Activated T-cell treated with anti-CD3 and anti-CD28 coated beads, Interleukin-2, amount 50 U/mL, for 4 hours (primary cell): ENCODE data around the gene MEOX2. TPM values are rescaled to one million over a fixed set of nuclear protein-coding genes. Genes with fewer than 3 reads are reported as not detected.

ENCODE experiments used
- ATAC-seq, 2 donors: fragments of 200-7000 bp; cut with Tn5 transposase; one replicate each; pipeline ENCODE4 v1.10.0; 2021
- DNase-seq: peaks from one replicate; pipeline ENCODE4 v3.0.0-alpha.2; 2020
- H3K27me3 Mint-ChIP-seq: one replicate; pipeline ENCODE4 v1.8.0; 2021; ENCODE audit warnings: low read depth, mixed read lengths
- H3K36me3 Mint-ChIP-seq: one replicate; pipeline ENCODE4 v1.8.0; 2022; ENCODE audit warnings: mixed read lengths; ENCODE audit not compliant: insufficient read depth
- H3K4me1 Mint-ChIP-seq: one replicate; pipeline ENCODE4 v1.8.0; 2021; ENCODE audit warnings: low read depth, mixed read lengths
- H3K4me3 Mint-ChIP-seq: one replicate; pipeline ENCODE4 v1.8.0; 2021; ENCODE audit warnings: mild to moderate bottlenecking, moderate library complexity, mixed read lengths
- H3K9me3 Mint-ChIP-seq: one replicate; pipeline ENCODE4 v1.8.0; 2021; ENCODE audit warnings: mixed read lengths
- total RNA-seq, 3 donors: library from RNA; stranded (reverse); gene quantifications; one replicate each; pipeline ENCODE4 v1.2.1, GENCODE V29; 2021

The MEOX2 gene
- total RNA-seq, 3 donors from 2014 or later = not detected

- peaks cover 13% of the 10 kb centered on the region for H3K9me3 Mint-ChIP-seq
- no peak for ATAC-seq
These were observed 105.0 kb downstream of the MEOX2 start for GRCh38 chr7:15581352-15581951.

GRCh38 chr7:15580604-15581351, 105.7 kb downstream of the MEOX2 start:
- H3K9me3 Mint-ChIP-seq = peaks cover 13% of the 10 kb centered on the region
- no peak for ATAC-seq
- DNase-seq = no peak
- H3K27me3 Mint-ChIP-seq = no peaks in the 10 kb centered on the region
- H3K36me3 Mint-ChIP-seq = no peaks in the 10 kb centered on the region
- H3K4me1 Mint-ChIP-seq = no peaks in the 10 kb centered on the region
- H3K4me3 Mint-ChIP-seq = no peak overlapping the region

More at GRCh38 chr7:15581352-15581951, 105.0 kb downstream of the MEOX2 start:
- H3K4me3 Mint-ChIP-seq = no peak overlapping the region
- H3K36me3 Mint-ChIP-seq = no peaks in the 10 kb centered on the region
- H3K27me3 Mint-ChIP-seq = no peaks in the 10 kb centered on the region
- no peaks in the 10 kb centered on the region for H3K4me1 Mint-ChIP-seq
- no peak for DNase-seq

GRCh38 chr7:15577600-15577999, 108.9 kb downstream of the MEOX2 start:
- no peak for ATAC-seq
- no peaks in the 10 kb centered on the region for H3K36me3 Mint-ChIP-seq
- H3K27me3 Mint-ChIP-seq = no peaks in the 10 kb centered on the region
- no peak overlapping the region for H3K4me3 Mint-ChIP-seq
- DNase-seq = no peak
- H3K9me3 Mint-ChIP-seq = peaks cover 5% of the 10 kb centered on the region
- no peaks in the 10 kb centered on the region for H3K4me1 Mint-ChIP-seq

DNA sequence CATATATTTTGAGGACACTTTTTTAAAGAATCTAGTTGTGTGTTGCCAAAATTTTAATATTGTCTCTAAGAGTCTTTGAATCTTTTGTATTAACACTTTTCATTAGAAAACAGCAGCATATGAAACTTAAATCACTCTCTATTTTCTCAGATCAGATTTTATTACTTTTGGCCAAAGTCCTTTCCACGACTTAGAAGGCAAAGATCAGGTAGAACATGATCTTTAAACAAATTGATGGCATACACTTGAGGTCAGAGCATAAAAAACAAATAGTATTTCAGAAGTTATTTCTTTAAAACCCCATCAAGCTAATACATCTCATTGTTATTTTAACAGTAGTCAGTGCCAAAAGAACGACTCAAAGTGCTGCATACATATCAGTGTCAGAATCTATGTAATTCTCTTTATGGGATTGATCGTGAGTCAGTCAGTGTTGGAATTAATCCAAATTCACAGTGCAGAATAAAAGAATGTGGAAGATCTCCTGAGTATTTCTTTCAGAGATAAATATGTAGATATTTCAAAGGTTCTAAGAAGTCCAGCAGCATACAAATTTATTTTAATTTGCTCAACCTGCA, 115.1 kb downstream of the MEOX2 start:
- Mint-ChIP-seq H3K9me3 (peaks cover 14% of the 10 kb centered on the region), H3K27me3 (no peaks in the 10 kb centered on the region), H3K4me3 (no peak overlapping the region), H3K4me1 (no peaks in the 10 kb centered on the region), H3K36me3 (no peaks in the 10 kb centered on the region)
- ATAC-seq (no peak), DNase-seq (no peak)

GRCh38 chr7:15567652-15568051, 118.8 kb downstream of the MEOX2 start:
- no peak for ATAC-seq
- Mint-ChIP-seq H3K4me1 (no peaks in the 10 kb centered on the region), H3K9me3 (peaks cover 14% of the 10 kb centered on the region), H3K4me3 (no peak overlapping the region), H3K36me3 (no peaks in the 10 kb centered on the region), H3K27me3 (no peaks in the 10 kb centered on the region)
- no peak for DNase-seq

GRCh38 chr7:15567036-15567435, 119.4 kb downstream of the MEOX2 start:
- no peaks in the 10 kb centered on the region for H3K27me3 Mint-ChIP-seq
- DNase-seq = no peak
- H3K9me3 Mint-ChIP-seq = peaks cover 14% of the 10 kb centered on the region
- no peaks in the 10 kb centered on the region for H3K36me3 Mint-ChIP-seq
- no peak overlapping the region for H3K4me3 Mint-ChIP-seq
- H3K4me1 Mint-ChIP-seq = no peaks in the 10 kb centered on the region
- ATAC-seq = no peak

DNA sequence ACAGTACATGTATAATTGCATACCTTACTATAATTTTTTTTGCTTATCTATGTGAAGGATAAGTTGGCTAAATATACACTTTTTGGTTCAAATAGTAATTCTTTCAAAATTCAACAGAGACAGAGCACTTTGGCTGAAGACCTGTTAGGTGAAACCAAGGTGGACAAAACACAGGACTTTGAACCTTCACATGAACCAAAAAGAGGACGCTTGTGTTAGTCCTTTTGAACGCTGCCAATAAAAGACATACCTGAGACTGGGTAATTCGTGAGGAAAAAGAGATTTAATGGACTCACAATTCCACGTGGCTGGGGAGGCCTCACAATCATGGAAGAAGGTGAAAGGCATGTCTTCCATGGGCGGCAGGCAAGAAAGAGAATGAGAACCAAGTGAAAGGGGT, 120.0 kb downstream of the MEOX2 start:
- Mint-ChIP-seq H3K9me3 (peaks cover 13% of the 10 kb centered on the region), H3K36me3 (no peaks in the 10 kb centered on the region)

GRCh38 chr7:15561835-15562234, 124.6 kb downstream of the MEOX2 start, which contains the start of gene AGMO:
Gene AGMO, minus strand, starts transcription at chr7:15562015.
- Mint-ChIP-seq H3K9me3 (no peaks in the 10 kb centered on the region), H3K27me3 (no peaks in the 10 kb centered on the region), H3K36me3 (no peaks in the 10 kb centered on the region), H3K4me1 (no peaks in the 10 kb centered on the region), H3K4me3 (no peak within 1 kb of the TSS)
- ATAC-seq (no peak), DNase-seq (no peak)

More for the DNA sequence above, 120.0 kb downstream of the MEOX2 start:
- ATAC-seq (no peak), DNase-seq (no peak)
- Mint-ChIP-seq H3K4me3 (no peak overlapping the region), H3K4me1 (no peaks in the 10 kb centered on the region), H3K27me3 (no peaks in the 10 kb centered on the region)

Other genes with a start within 250 kb of the MEOX2 start
- not detected for gene AGMO, start 124.7 kb downstream of the MEOX2 start, total RNA-seq